Measurements from ENCODE around the gene SPECC1L.

SPECC1L gene

GRCh38 chr22:24359452-24360120, 89.0 kb downstream of the SPECC1L start:
- no peak for DNase-seq (ENCODE audit: low read depth)

DNA sequence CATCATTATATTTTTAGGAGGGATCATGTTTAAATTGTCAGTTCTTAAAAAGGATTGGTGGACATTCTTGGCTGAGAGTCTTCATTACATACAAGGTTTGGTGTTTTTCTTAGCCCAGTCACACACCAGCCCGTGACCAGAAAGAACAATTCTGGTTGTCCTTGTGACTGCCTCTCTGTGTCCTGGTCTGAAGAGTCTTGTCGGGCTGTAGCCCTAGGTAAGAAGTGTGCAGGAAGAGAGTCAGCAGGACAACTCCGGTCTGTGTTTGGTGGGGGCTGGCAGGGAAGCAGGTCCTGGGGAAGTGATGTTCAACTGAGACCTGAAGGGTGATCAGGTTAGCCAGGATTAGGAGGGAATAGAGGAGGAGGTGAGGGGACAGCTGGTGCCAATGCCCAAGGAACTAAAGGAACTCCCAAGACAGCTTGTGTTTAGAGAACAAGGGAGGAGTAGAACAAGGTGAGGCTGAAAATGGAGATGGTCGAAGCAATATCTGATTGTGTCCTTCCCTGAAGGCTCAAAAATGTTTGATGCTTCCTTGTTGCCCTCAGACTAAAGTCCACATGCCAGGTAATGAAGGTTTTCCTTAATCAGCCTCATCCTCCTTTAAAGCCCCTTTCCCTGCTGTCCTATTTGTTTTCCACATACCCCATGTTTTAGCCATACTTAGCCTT, 91.5 kb downstream of the SPECC1L start:
- DNase-seq (ENCODE audit: low read depth), result no peak

GRCh38 chr22:24363243-24363642, 92.6 kb downstream of the SPECC1L start:
- no peak for DNase-seq (ENCODE audit: low read depth)

GRCh38 chr22:24366701-24367100, 96.1 kb downstream of the SPECC1L start:
- no peak for DNase-seq (ENCODE audit: low read depth)

GRCh38 chr22:24367841-24368240, 97.2 kb downstream of the SPECC1L start:
- peak; percentile 70 for DNase-seq (ENCODE audit: low read depth)

DNA sequence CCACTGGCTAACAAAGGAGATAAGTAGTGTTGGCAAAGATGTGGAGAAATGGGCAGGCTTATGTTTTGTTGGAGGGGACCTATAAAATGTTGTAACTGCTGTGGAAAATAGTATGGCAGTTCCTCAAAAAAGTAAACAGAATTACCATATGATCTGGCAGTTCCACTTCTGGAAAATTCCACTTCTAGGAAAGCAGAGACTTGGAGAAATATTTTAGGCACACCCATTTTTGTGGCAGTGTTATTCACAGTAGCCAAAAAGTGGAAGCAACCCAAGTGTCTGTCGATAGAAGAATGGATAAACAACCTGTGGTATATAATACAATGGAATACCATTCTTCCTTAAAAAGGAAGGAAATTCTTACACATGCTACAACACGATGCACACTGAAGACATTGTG, 99.8 kb downstream of the SPECC1L start:
- DNase-seq (ENCODE audit: low read depth), result peak; percentile 24

- no peak for DNase-seq (ENCODE audit: low read depth)
Observed at GRCh38 chr22:24376002-24376401, 105.4 kb downstream of the SPECC1L start.

GRCh38 chr22:24376586-24376985, 106.0 kb downstream of the SPECC1L start:
- DNase-seq (ENCODE audit: low read depth), result no peak

DNA sequence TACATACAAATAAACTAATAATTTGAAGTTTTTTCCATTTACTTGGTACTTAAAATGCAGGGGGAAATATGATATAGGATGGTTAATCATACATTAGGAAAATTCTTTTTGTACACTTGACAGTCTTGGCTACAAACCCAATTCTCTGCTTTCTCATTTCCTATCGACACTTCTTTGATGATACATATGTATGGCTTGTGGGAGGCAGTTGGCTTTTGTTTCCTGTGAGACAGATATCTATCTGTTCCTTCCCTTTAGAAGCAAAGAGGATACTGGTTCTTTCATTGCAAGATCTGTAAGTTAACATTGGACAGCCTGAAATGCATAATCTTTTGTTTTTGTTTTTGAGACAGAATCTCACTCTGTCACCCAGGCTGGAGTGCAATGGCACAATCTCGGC, 108.9 kb downstream of the SPECC1L start:
- DNase-seq (ENCODE audit: low read depth), result peak; percentile 60

DNA sequence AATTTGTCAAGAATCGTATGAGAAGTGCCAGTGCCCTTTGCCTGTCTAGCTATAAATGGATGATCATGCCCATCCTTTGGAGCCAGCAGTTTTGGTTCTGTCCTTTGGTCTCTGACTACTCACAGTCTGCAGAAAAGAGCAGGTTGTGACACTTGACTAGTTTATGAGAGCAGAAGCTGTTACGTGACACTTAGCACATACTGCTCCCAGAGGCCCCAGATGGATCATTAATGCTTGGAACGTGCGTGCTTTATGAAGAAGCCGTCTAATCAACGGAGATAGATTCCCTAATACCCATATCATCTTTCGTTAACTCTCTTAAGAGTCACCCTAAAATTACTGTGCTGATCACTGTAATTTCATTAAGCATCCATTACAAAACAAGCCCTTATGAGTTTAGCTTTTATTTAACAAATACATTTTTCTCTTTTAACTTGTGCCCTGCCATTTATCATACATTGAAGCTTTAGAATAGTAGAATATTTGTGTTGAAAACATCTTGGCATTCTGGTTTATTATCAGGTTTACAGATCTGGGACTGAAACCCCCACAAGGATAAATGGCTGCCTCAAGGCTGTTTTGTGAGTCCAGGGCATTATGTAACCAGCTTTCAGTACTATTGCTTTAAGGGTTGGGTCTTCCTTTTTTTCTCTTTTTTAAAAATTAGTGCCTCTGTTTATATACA, 109.7 kb downstream of the SPECC1L start:
- DNase-seq (ENCODE audit: low read depth), result no peak

- no peak for DNase-seq (ENCODE audit: low read depth)
Observed at GRCh38 chr22:24380905-24381230, 110.2 kb downstream of the SPECC1L start.

GRCh38 chr22:24383061-24383460, 112.4 kb downstream of the SPECC1L start:
- DNase-seq (ENCODE audit: low read depth), result no peak

GRCh38 chr22:24384131-24384530, 113.5 kb downstream of the SPECC1L start:
- DNase-seq (ENCODE audit: low read depth), result no peak

GRCh38 chr22:24386937-24387471, 116.4 kb downstream of the SPECC1L start:
- DNase-seq (ENCODE audit: low read depth), result no peak

DNA sequence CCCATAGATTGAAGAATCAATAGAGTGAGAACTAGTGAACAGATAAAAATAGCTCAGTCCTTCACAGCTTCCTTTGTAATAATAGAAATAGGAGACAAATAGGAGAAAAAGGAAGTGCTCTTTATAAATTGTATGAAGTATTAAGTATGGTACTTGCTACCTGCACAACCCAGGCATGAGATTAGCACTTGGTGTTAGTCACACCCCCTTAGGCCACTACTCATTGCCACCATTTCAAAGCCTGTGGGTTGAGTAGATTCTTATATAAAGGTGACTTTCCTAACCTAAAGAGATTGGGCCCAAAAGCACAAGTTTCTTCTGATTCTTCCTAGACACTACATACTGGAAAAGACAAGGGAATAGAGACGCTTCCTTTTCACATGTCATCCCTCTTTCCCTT, 119.0 kb downstream of the SPECC1L start:
- no peak for DNase-seq (ENCODE audit: low read depth)

DNA sequence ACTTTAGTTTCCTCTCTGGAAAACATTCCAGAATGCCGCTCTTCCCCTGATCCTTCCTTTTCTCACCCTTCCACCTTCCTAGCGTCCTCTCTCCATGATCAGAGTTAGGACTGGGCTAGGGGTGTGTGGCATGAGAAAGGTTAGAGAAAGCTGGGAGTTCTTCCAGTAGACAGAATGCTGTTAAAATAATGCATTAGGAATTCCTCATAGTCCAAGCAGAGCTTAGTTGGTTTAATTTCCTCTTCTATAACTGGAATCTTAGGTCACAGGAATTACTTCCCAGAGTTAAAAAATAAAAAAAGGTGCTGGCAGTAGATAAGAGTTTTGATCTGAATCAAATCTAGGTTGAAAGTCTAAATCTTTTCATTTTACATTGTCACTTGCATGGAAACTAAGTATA, 119.5 kb downstream of the SPECC1L start:
- peak; percentile 46 for DNase-seq (ENCODE audit: low read depth)

- peak; percentile 20 for DNase-seq (ENCODE audit: low read depth)
Observed at GRCh38 chr22:24390576-24390975, 119.9 kb downstream of the SPECC1L start.

- peak; percentile 96 for DNase-seq (ENCODE audit: low read depth)
Observed at GRCh38 chr22:24391836-24392217, 121.2 kb downstream of the SPECC1L start.

DNA sequence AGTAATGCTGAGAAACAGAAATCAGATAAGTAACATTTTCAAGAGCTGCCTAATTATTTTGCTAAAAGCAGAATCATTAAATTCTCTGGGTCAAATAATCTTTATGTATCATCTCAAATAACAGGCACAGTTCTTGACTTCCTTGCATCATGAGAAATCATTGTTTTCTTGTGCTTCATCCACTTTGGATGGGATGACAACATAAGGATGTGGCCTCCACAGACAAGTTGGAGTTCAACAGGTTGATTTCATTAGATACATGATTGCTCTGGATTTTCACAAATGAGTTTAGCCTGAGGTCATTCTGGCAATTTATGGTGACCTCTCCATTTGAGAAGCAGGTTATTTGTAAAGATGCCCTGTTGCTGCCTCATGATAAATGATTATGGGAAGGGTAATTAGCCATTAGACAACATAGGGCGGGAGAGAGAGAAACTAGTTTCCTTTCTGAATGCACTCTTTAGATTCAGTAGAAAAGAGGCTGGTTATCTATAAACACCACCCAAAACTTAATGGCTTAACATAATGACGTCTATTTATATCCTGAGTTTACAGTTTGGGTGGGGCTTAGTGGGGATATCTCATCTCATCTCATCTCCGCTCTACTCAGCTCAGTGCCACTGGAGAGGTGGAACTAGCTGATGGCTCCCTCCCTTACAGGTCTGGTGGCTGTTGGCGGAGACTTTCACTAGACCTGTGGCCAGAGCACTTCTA, 121.7 kb downstream of the SPECC1L start:
- DNase-seq (ENCODE audit: low read depth), result peak; percentile 91

GRCh38 chr22:24393012-24393559, 122.5 kb downstream of the SPECC1L start:
- DNase-seq (ENCODE audit: low read depth), result no peak

DNA sequence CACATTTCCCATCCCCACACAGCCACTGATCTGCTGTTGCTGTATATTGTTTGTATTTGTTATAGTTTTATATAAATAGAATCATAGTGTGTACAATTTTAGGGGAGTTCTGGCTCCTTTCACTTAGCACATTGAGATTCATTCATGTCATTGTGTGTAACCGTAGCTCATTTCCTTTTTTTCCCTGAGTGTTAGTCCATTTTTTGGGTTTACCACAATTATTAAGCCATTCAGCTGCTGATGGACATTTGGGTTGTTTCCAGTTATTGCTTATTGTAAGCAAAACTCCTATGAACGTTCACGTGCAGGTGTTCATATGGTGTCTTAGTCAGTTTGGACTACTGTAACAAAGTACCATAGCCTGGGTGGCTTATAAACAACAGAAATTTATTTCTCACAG, 123.2 kb downstream of the SPECC1L start:
- no peak for DNase-seq (ENCODE audit: low read depth)

- DNase-seq (ENCODE audit: low read depth), result no peak
Observed at GRCh38 chr22:24394254-24394653, 123.6 kb downstream of the SPECC1L start.
